OCI-LY1 (cell line): ENCODE results near the gene CPLX1.

Experiments
- H2AFZ ChIP-seq: fragments of 200-600 bp; sonication (generic), shearing (Covaris generic); 2 replicates; pipeline ENCODE4 v1.6.0; 2014; ENCODE audit warnings: antibody characterized with exemption, mild to moderate bottlenecking, low read length
- H3F3A ChIP-seq: fragments of 200-600 bp; sonication (generic), shearing (Covaris generic); 2 replicates; pipeline ENCODE4 v1.6.0; 2014; ENCODE audit warnings: mild to moderate bottlenecking, antibody characterized with exemption, low read length, moderate library complexity; ENCODE audit not compliant: insufficient read depth
- H3K27ac ChIP-seq: fragments of 200-600 bp; sonication (generic); 2 replicates; pipeline ENCODE4 v1.5.1; 2014; ENCODE audit warnings: low read length, mixed run types, mild to moderate bottlenecking, low read depth; ENCODE audit not compliant: poor library complexity, severe bottlenecking
- H3K27me3 ChIP-seq: fragments of 200-600 bp; sonication (generic); 2 replicates; pipeline ENCODE4 v1.6.0; 2014; ENCODE audit warnings: antibody characterized with exemption, mild to moderate bottlenecking, low read length, moderate library complexity; ENCODE audit not compliant: insufficient read depth
- H3K36me3 ChIP-seq: fragments of 200-600 bp; sonication (generic); 2 replicates; pipeline ENCODE4 v1.6.1; 2014; ENCODE audit warnings: mild to moderate bottlenecking, antibody characterized with exemption, low read length, moderate library complexity, mixed read lengths; ENCODE audit not compliant: insufficient read depth
- H3K4me1 ChIP-seq: fragments of 200-600 bp; sonication (generic); 2 replicates; pipeline ENCODE4 v1.5.1; 2014; ENCODE audit warnings: mild to moderate bottlenecking, low read length, moderate library complexity; ENCODE audit not compliant: insufficient read depth, severe bottlenecking
- H3K4me2 ChIP-seq: fragments of 200-600 bp; sonication (generic), shearing (Covaris generic); 2 replicates; pipeline ENCODE4 v1.6.1; 2014; ENCODE audit warnings: low read length
- H3K4me3 ChIP-seq: fragments of 200-600 bp; sonication (generic); 2 replicates; pipeline ENCODE4 v1.5.1; 2014; ENCODE audit warnings: low read length, low read depth, mild to moderate bottlenecking, mixed read lengths; ENCODE audit not compliant: poor library complexity, severe bottlenecking
- H3K79me2 ChIP-seq: fragments of 200-600 bp; shearing (Covaris generic); 2 replicates; pipeline ENCODE4 v1.6.1; 2016; ENCODE audit warnings: mixed run types, low read length, mixed read lengths; ENCODE audit not compliant: insufficient read depth
- H3K9ac ChIP-seq: fragments of 200-600 bp; sonication (generic), shearing (Covaris generic); 2 replicates; pipeline ENCODE4 v1.6.1; 2014; ENCODE audit warnings: mild to moderate bottlenecking, low read length, mixed read lengths
- H3K9me2 ChIP-seq: fragments of 200-600 bp; sonication (generic), shearing (Covaris generic); 2 replicates; pipeline ENCODE4 v1.6.1; 2014; ENCODE audit warnings: low read depth, mild to moderate bottlenecking, low read length, mixed read lengths
- H3K9me3 ChIP-seq: fragments of 200-600 bp; shearing (Covaris generic); 2 replicates; pipeline ENCODE4 v1.6.1; 2014; ENCODE audit warnings: low read length, mixed read lengths
- H4K20me1 ChIP-seq: fragments of 200-600 bp; sonication (generic), shearing (Covaris generic); 2 replicates; pipeline ENCODE4 v1.6.0; 2016; ENCODE audit warnings: mild to moderate bottlenecking, low read length; ENCODE audit not compliant: insufficient read depth
- EZH2 ChIP-seq: fragments of 200-600 bp; sonication (generic), shearing (Covaris generic); IDR thresholded peaks from 2 replicates; pipeline ENCODE4 v1.8.0; 2017; ENCODE audit warnings: borderline replicate concordance, mixed run types, mild to moderate bottlenecking, antibody characterized with exemption, low read length, moderate library complexity, mixed read lengths
- TF ChIP-seq, protein P1 (sequence below): fragments of 200-600 bp; sonication (generic), shearing (Covaris generic); IDR thresholded peaks from 2 replicates; pipeline ENCODE4 v1.5.1; 2017; ENCODE audit warnings: mild to moderate bottlenecking, antibody characterized with exemption, low read length, moderate library complexity, mixed read lengths

CPLX1 gene

DNA sequence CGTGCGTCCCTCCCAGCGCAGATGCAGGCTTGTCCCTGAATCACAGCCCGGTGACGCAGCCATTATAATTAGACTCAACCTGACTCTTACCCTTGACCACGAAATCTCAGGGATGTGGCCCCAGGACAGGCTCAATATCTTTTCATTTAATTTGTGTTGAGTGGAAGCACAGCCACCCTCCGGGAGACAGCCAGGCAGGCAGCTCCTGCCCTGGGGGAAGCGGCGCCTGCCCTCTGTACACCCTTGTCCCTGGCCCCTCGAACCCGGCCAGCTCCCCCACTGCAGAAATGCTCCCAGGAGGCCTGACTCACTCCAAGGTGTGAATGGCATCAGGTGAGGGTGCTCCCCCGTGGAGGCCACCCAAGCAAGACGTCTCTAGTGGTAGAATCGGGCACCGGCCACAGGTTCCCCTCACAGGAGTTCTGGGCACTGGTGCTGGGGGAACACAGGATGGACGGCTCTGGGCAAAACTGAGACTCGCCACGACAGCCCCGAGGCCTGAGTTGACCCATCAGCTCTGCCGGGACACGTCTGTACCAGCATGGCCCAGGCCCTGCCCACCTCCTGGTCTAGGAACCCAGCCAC is 2.7 kb downstream of the CPLX1 start:
- Histone ChIP-seq H3K4me3 (no peak overlapping the region), H3F3A (no peaks in the 10 kb centered on the region), H3K36me3 (no peaks in the 10 kb centered on the region), H3K9me2 (no peaks in the 10 kb centered on the region), H3K9ac (no peak overlapping the region), H3K4me1 (no peaks in the 10 kb centered on the region), H3K27me3 (no peaks in the 10 kb centered on the region), H3K27ac (no peak overlapping the region), H3K9me3 (no peaks in the 10 kb centered on the region), H3K4me2 (no peak overlapping the region), H2AFZ (no peak overlapping the region), H4K20me1 (no peaks in the 10 kb centered on the region), H3K79me2 (no peaks in the 10 kb centered on the region)
- TF ChIP-seq, protein P1, sequence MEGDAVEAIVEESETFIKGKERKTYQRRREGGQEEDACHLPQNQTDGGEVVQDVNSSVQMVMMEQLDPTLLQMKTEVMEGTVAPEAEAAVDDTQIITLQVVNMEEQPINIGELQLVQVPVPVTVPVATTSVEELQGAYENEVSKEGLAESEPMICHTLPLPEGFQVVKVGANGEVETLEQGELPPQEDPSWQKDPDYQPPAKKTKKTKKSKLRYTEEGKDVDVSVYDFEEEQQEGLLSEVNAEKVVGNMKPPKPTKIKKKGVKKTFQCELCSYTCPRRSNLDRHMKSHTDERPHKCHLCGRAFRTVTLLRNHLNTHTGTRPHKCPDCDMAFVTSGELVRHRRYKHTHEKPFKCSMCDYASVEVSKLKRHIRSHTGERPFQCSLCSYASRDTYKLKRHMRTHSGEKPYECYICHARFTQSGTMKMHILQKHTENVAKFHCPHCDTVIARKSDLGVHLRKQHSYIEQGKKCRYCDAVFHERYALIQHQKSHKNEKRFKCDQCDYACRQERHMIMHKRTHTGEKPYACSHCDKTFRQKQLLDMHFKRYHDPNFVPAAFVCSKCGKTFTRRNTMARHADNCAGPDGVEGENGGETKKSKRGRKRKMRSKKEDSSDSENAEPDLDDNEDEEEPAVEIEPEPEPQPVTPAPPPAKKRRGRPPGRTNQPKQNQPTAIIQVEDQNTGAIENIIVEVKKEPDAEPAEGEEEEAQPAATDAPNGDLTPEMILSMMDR: no peak
- TF ChIP-seq EZH2: no peak

GRCh38 chr4:822361-823175 is 3.4 kb downstream of the CPLX1 start:
- no peaks in the 10 kb centered on the region for H3K9me2 ChIP-seq
- H3K9ac ChIP-seq: no peak overlapping the region
- no peak overlapping the region for H3K27ac ChIP-seq
- TF ChIP-seq, protein P1: no peak
- TF ChIP-seq EZH2: no peak
- H3F3A ChIP-seq: no peaks in the 10 kb centered on the region
- H3K4me1 ChIP-seq: no peaks in the 10 kb centered on the region
- no peaks in the 10 kb centered on the region for H3K36me3 ChIP-seq
- no peaks in the 10 kb centered on the region for H3K79me2 ChIP-seq
- no peak overlapping the region for H3K4me2 ChIP-seq
- H3K9me3 ChIP-seq: no peaks in the 10 kb centered on the region
- no peak overlapping the region for H3K4me3 ChIP-seq
- no peaks in the 10 kb centered on the region for H4K20me1 ChIP-seq
- H3K27me3 ChIP-seq: no peaks in the 10 kb centered on the region
- no peak overlapping the region for H2AFZ ChIP-seq

GRCh38 chr4:821631-822030 is 4.3 kb downstream of the CPLX1 start:
- Histone ChIP-seq H3K9ac (no peak overlapping the region), H3K9me3 (no peaks in the 10 kb centered on the region), H3K4me3 (no peak overlapping the region), H3K79me2 (no peaks in the 10 kb centered on the region), H3K4me1 (no peaks in the 10 kb centered on the region), H3F3A (no peaks in the 10 kb centered on the region), H3K4me2 (no peak overlapping the region), H3K27me3 (no peaks in the 10 kb centered on the region), H3K9me2 (no peaks in the 10 kb centered on the region), H3K27ac (no peak overlapping the region), H2AFZ (no peak overlapping the region), H4K20me1 (no peaks in the 10 kb centered on the region), H3K36me3 (no peaks in the 10 kb centered on the region)
- no peak for TF ChIP-seq EZH2
- TF ChIP-seq, protein P1: no peak
